Measurements from ENCODE around the gene MCCC1.

MCCC1 gene

GRCh38 chr3:183080628-183081027, 18.7 kb downstream of the MCCC1 start:
- no peak for ATAC-seq
- TF ChIP-seq GLIS3 (CRISPR knock-in tag; IDR thresholded peaks at IDR 0.05) (no peak), RARB (CRISPR knock-in tag; IDR thresholded peaks at IDR 0.05) (no peak), ZNF8 (CRISPR knock-in tag; IDR thresholded peaks at IDR 0.05) (no peak), ZNF70 (CRISPR knock-in tag; IDR thresholded peaks at IDR 0.05) (no peak), ZNF565 (CRISPR knock-in tag; conservative IDR thresholded peaks at IDR 0.05; ENCODE audit: low read depth) (no peak), ESRRG (CRISPR knock-in tag; IDR thresholded peaks at IDR 0.05) (no peak), CSDC2 (CRISPR knock-in tag; IDR thresholded peaks at IDR 0.05) (no peak), TCF4 (CRISPR knock-in tag; IDR thresholded peaks at IDR 0.05; ENCODE audit: borderline replicate concordance) (no peak), SNAI2 (CRISPR knock-in tag; IDR thresholded peaks at IDR 0.05) (no peak), OSR1 (CRISPR knock-in tag; IDR thresholded peaks at IDR 0.05) (no peak), TSHZ2 (CRISPR knock-in tag; IDR thresholded peaks at IDR 0.05) (no peak), ZC3H10 (CRISPR knock-in tag; IDR thresholded peaks at IDR 0.05) (no peak), ARNTL (CRISPR knock-in tag; IDR thresholded peaks at IDR 0.05; ENCODE audit: borderline replicate concordance, low read depth) (no peak)
- TF ChIP-seq, protein P1, sequence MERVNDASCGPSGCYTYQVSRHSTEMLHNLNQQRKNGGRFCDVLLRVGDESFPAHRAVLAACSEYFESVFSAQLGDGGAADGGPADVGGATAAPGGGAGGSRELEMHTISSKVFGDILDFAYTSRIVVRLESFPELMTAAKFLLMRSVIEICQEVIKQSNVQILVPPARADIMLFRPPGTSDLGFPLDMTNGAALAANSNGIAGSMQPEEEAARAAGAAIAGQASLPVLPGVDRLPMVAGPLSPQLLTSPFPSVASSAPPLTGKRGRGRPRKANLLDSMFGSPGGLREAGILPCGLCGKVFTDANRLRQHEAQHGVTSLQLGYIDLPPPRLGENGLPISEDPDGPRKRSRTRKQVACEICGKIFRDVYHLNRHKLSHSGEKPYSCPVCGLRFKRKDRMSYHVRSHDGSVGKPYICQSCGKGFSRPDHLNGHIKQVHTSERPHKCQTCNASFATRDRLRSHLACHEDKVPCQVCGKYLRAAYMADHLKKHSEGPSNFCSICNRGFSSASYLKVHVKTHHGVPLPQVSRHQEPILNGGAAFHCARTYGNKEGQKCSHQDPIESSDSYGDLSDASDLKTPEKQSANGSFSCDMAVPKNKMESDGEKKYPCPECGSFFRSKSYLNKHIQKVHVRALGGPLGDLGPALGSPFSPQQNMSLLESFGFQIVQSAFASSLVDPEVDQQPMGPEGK (CRISPR knock-in tag; IDR thresholded peaks at IDR 0.05; ENCODE audit: borderline replicate concordance) = no peak
- TF ChIP-seq, protein P2, sequence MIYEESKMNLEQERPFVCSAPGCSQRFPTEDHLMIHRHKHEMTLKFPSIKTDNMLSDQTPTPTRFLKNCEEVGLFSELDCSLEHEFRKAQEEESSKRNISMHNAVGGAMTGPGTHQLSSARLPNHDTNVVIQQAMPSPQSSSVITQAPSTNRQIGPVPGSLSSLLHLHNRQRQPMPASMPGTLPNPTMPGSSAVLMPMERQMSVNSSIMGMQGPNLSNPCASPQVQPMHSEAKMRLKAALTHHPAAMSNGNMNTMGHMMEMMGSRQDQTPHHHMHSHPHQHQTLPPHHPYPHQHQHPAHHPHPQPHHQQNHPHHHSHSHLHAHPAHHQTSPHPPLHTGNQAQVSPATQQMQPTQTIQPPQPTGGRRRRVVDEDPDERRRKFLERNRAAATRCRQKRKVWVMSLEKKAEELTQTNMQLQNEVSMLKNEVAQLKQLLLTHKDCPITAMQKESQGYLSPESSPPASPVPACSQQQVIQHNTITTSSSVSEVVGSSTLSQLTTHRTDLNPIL (CRISPR knock-in tag; IDR thresholded peaks at IDR 0.05; ENCODE audit: low read depth) = no peak
- TF ChIP-seq, protein P3, sequence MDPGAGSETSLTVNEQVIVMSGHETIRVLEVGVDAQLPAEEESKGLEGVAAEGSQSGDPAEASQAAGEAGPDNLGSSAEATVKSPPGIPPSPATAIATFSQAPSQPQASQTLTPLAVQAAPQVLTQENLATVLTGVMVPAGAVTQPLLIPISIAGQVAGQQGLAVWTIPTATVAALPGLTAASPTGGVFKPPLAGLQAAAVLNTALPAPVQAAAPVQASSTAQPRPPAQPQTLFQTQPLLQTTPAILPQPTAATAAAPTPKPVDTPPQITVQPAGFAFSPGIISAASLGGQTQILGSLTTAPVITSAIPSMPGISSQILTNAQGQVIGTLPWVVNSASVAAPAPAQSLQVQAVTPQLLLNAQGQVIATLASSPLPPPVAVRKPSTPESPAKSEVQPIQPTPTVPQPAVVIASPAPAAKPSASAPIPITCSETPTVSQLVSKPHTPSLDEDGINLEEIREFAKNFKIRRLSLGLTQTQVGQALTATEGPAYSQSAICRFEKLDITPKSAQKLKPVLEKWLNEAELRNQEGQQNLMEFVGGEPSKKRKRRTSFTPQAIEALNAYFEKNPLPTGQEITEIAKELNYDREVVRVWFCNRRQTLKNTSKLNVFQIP (CRISPR knock-in tag; IDR thresholded peaks at IDR 0.05; ENCODE audit: borderline replicate concordance, low read depth) = no peak
- TF ChIP-seq, protein P4, sequence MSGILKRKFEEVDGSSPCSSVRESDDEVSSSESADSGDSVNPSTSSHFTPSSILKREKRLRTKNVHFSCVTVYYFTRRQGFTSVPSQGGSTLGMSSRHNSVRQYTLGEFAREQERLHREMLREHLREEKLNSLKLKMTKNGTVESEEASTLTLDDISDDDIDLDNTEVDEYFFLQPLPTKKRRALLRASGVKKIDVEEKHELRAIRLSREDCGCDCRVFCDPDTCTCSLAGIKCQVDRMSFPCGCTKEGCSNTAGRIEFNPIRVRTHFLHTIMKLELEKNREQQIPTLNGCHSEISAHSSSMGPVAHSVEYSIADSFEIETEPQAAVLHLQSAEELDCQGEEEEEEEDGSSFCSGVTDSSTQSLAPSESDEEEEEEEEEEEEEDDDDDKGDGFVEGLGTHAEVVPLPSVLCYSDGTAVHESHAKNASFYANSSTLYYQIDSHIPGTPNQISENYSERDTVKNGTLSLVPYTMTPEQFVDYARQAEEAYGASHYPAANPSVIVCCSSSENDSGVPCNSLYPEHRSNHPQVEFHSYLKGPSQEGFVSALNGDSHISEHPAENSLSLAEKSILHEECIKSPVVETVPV (CRISPR knock-in tag; IDR thresholded peaks at IDR 0.05) = no peak

DNA sequence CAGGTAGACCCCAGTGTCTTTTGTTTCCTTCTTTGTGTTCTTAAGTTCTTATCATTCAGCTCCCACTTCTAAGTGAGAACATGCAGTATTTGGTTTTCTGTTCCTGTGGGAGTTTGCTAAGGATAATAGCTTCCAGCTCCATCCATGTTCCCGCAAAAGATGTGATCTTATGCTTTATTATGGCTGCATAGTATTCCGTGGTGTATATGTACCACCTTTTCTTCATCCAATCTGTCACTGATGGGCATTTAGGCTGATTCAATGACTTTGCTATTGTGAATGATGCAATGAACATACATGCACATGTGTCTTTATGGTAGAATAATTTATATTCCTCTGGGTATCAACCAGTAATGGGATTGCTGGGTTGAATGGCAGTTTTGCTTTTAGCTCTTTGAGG, 24.4 kb downstream of the MCCC1 start:
- TF ChIP-seq ISL1 (CRISPR knock-in tag; IDR thresholded peaks at IDR 0.05) (no peak), BACH2 (CRISPR knock-in tag; IDR thresholded peaks at IDR 0.05; ENCODE audit: borderline replicate concordance) (no peak), PPARA (CRISPR knock-in tag; IDR thresholded peaks at IDR 0.05; ENCODE audit: borderline replicate concordance) (no peak)
- no peak for ATAC-seq

DNA sequence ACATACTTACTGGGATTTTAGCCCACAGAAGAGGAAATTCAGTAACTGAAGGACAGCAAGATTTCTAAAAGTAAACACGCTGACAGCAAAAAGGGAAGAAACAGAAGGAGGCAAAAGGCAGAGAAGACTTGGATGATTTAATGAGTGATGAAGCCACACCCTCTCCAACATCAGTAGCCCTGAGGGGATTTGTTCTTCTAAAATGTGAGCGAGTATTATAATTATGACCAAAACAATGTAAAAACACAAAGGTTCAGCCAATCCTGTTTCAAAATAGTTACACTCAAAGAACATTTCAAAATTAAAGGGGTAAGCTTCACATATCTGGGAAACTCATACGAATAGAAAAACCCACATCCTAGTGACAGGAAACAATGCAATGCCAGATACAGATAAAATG, 25.0 kb downstream of the MCCC1 start:
- no peak for TF ChIP-seq ARNTL (CRISPR knock-in tag; IDR thresholded peaks at IDR 0.05; ENCODE audit: borderline replicate concordance, low read depth)
- no peak for ATAC-seq

GRCh38 chr3:183073839-183074238, 25.5 kb downstream of the MCCC1 start:
- no peak for ATAC-seq
- TF ChIP-seq SNAI2 (CRISPR knock-in tag; IDR thresholded peaks at IDR 0.05) (no peak), TOX (CRISPR knock-in tag; IDR thresholded peaks at IDR 0.05; ENCODE audit: borderline replicate concordance) (no peak), ARNTL (CRISPR knock-in tag; IDR thresholded peaks at IDR 0.05; ENCODE audit: borderline replicate concordance, low read depth) (no peak), TCF4 (CRISPR knock-in tag; IDR thresholded peaks at IDR 0.05; ENCODE audit: borderline replicate concordance) (no peak)
- TF ChIP-seq, protein P3 (CRISPR knock-in tag; IDR thresholded peaks at IDR 0.05; ENCODE audit: borderline replicate concordance, low read depth) = no peak
- TF ChIP-seq, protein P1 (CRISPR knock-in tag; IDR thresholded peaks at IDR 0.05; ENCODE audit: borderline replicate concordance) = no peak
- TF ChIP-seq, protein P4 (CRISPR knock-in tag; IDR thresholded peaks at IDR 0.05) = no peak

All from SK-N-SH treated with all-trans-retinoic acid at 6 μM for 48 hours (cell line).